Left lobe of liver (tissue), 2 donors: ENCODE data around the gene IFNB1. TPM values are rescaled to one million over a fixed set of nuclear protein-coding genes. Genes with fewer than 3 reads are reported as not detected.
A peak's percentile ranks its signal among the peaks of the same experiment; 100 is the strongest.

Experiments
- ATAC-seq: fragments of 200-7000 bp; cut with Tn5 transposase; one replicate; pipeline ENCODE4 v1.9.1; 2020; ENCODE audit warnings: mild to moderate bottlenecking, moderate library complexity
- DNase-seq: peaks from one replicate; pipeline ENCODE4 v3.0.0-alpha.2; 2020; ENCODE audit warnings: low spot score
- total RNA-seq: library from RNA; stranded (reverse); gene quantifications from one replicate; pipeline ENCODE4 v1.2.1, GENCODE V29; 2021
- donor health status: DM: no; HTN: no; CAD: no; lungs with moderate emphysema.
- donor health status: DM: no; HTN: yes; CAD: no.

IFNB1 gene
- total RNA-seq, result not detected

DNA sequence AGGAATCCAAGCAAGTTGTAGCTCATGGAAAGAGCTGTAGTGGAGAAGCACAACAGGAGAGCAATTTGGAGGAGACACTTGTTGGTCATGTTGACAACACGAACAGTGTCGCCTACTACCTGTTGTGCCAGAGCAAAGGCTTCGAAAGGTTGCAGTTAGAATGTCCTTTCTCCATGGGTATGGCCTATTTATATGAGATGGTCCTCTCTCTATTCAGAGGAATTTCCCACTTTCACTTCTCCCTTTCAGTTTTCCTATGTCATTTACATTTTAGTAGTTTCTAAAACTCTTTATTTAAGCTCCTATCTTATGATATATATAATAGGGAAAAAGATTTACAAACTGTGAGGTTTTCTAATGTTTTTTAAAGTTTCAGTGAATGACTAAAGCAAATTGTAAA, at the start of gene IFNB1:
IFNB1 (minus strand) TSS at position 162 of the 400 bp plus-strand sequence; CDS start at position 89, 73 bp downstream.
- ATAC-seq (no peak), DNase-seq (no peak)

DNA sequence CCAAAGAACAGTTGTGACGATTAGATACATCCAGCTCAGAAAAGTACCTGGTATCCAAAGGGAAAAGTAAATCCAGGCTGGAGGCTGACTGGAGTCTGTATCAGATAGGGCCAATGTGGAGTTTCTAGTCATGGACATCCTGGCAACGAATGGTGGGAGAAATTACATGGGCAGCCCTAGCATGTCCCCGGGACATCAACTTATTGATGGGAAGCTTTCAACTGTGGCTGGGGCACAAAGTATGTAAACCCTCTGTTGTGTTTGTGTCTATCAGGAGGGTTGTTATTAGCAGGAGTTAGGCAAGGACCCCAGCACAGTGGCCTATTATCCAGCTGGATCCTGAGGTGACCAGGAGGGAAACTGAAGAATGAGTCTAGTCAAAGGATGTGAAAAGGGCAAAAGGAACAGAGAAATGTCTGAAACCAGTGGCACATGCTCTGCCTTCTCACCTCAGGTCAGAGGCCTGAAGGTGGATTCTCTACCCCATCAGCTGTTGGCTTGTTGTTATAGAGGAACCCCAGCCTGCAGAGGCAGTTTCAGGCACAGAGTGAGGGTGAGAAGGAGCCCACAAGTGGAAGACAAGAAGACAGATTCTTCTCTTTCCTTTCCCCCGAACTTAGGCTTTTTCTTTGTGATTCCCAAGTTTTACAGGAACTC, 44.0 kb upstream of the IFNB1 start:
- DNase-seq (no peak), ATAC-seq (no peak)

DNA sequence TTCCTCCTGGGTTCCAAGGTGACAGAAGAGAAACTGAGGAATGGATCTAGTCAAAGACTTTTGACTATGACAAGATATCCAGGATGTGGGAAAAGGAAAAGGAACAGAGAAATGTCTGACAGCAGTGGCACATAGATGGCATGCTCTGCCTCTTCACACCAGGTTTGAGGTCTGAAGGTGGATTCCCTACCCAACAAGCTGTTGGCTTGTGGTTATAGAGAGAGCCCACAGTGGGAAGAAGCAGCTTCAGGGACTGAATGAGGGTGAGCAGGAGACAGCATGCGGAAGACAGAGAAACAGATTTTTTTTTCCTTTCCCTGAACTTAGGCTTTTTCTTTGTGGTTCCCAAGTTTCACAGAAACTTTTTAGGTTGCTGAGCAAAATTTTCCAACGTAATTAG, 43.3 kb upstream of the IFNB1 start:
- ATAC-seq (no peak), DNase-seq (no peak)

- DNase-seq (no peak), ATAC-seq (no peak)
These were observed 41.5 kb upstream of the IFNB1 start for GRCh38 chr9:21119093-21119770.

DNA sequence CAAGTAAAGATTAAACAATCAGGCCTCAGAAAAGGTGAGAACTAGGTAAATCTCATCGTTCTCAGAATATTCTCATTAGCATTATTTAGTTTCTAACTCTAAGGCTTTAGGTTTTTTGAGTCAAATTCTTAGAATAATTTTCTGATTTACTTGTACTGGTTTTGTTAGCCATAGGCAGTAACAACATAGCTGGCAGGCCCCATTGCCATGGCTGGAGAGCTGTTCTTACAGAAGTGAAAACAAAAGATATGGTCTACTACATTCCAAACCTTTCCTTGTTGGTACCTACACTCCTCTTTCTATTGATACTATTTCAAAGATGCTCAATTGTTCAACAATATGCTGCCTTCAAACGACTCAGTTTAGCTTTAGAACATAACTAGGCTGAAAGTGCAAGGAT, 36.6 kb upstream of the IFNB1 start:
- ATAC-seq, result no peak
- DNase-seq, result no peak

- DNase-seq (no peak), ATAC-seq (peak; percentile 95)
These were observed 33.2 kb upstream of the IFNB1 start for GRCh38 chr9:21110708-21111576.

GRCh38 chr9:21104787-21105186, 27.0 kb upstream of the IFNB1 start:
- DNase-seq, result no peak
- ATAC-seq, result no peak

DNA sequence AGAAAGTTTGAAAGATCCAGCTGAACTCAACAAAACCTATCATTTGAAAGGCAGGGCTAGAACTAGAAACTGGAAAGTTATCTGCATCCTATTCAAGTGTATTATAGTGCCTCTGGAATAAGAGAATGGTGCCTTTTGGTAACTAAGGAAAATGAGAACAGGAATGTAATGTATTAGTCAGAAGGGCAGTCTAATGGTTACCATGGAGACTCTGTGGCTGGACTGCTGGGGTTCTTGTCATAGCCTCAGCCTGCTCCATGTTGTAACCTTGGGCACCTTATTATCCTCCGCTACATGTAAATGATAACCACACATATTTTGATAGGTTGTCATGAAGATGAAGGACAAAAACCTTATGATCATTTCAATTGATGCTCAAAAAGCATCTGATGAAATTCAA, 24.6 kb upstream of the IFNB1 start:
- no peak for DNase-seq
- no peak for ATAC-seq

GRCh38 chr9:21097817-21098216, 20.1 kb upstream of the IFNB1 start:
- ATAC-seq (no peak), DNase-seq (no peak)

- DNase-seq, result no peak
- ATAC-seq, result no peak
These were observed 19.1 kb upstream of the IFNB1 start for GRCh38 chr9:21096901-21097255.

- DNase-seq (no peak), ATAC-seq (no peak)
These were observed 18.6 kb upstream of the IFNB1 start for GRCh38 chr9:21096172-21096900.

GRCh38 chr9:21095561-21095960, 17.8 kb upstream of the IFNB1 start:
- DNase-seq (no peak), ATAC-seq (no peak)

GRCh38 chr9:21086538-21086937, 8.8 kb upstream of the IFNB1 start:
- no peak for ATAC-seq
- DNase-seq, result no peak

DNA sequence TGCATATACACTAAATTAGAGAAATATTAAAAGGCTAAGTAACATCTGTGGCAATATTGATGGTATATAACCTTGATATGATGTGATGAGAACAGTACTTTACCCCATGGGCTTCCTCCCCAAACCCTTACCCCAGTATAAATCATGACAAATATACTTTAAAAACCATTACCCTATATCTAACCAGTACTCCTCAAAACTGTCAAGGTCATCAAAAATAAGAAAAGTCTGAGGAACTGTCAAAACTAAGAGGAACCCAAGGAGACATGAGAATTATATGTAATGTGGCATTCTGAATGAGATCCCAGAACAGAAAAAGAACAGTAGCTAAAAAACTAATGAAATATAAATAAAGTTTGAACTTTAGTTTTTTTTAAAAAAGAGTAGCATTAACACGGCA, 7.3 kb upstream of the IFNB1 start:
- ATAC-seq, result no peak
- no peak for DNase-seq

DNA sequence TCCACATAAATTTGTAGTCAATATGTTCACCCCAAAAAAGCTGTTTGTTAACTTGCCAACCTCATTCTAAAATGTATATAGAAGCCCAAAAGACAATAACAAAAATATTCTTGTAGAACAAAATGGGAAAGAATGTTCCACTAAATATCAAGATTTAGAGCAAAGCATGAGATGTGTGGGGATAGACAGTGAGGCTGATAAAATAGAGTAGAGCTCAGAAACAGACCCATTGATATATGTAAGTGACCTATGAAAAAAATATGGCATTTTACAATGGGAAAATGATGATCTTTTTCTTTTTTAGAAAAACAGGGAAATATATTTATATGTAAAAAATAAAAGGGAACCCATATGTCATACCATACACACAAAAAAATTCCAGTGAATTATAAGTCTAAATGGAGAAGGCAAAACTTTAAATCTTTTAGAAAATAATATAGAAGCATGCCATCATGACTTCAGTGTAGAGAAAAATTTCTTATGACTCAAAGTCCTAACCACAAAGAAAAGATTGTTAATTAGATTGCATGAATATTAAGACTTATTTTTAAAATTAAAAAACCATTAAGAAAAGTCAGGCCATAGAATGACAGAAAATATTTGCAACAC, 6.6 kb upstream of the IFNB1 start:
- no peak for ATAC-seq
- DNase-seq, result no peak

DNA sequence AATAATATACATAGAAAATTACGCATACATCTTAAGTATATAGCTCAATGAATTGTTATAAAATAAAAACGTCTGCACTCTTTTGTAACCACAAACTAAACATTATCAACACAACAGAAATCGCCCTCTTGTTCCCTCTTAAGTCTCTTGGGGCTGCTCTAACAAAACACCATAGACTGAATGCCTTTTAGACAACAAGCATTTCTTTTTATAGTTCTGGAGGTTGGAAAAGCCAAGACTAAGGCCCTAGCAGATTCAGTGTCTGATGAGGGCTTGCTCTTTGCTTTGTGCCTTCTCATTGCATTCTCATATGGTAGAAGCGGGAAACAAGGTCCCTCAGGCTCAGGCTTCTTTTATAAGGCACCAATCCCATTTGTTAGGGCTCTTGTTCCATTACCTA, 4.9 kb upstream of the IFNB1 start:
- no peak for ATAC-seq
- DNase-seq, result no peak

- ATAC-seq (no peak), DNase-seq (no peak)
These were observed 4.3 kb upstream of the IFNB1 start for GRCh38 chr9:21081999-21082398.

DNA sequence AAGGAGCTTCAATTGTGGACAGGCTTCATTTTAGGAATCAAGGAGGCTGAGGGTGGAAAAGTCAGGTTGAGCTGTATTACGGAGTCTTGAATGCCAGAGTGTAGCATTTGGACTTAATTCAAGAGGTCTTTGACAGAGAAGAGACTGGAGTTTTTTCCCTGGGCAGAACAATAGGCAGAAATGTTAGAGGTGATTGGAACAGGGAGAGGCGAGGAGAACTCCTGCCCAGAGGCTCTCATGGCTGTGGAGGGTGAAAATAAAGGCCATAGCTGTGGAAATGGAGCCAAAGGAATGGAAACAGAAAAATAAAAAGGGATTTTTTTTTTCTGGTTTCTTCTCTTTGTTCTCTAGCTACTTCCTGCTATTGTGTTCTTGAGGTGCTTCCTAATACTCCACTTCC, 3.7 kb upstream of the IFNB1 start:
- DNase-seq (no peak), ATAC-seq (no peak)

DNA sequence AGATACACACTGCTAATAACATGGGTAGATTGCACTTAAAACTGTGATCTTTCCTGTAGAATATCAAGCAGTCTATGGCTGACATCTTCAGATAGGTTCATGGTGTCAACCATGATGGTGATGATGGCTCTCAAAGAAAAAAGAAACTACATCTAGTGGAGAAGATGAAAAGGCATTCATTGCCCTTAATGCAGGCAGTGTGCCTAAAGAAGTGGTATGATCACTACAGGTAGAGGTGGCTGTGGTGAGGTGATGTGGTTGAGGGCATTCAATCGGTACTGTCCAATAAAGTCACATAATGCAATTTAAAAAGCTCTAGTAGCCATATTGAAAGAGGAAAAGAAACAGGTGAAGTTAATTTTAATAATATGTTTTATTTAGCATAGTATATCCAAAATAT, 3.1 kb upstream of the IFNB1 start:
- ATAC-seq, result no peak

GRCh38 chr9:21078702-21079101, 960 bp upstream of the IFNB1 start:
- DNase-seq, result no peak
- no peak for ATAC-seq

More for the DNA sequence above, 3.1 kb upstream of the IFNB1 start:
- no peak for DNase-seq

GRCh38 chr9:21075484-21075883, 2.3 kb downstream of the IFNB1 start:
- DNase-seq (no peak), ATAC-seq (no peak)
